ENCODE data around the gene PAPPA2. TPM values are rescaled to one million over a fixed set of nuclear protein-coding genes. Genes with fewer than 3 reads are reported as not detected.

PAPPA2 gene
- total and polyA plus RNA-seq, 2 of the 4 experiments (the other 2 are of a cell fraction), result 0.10 to 0.18 TPM

DNA sequence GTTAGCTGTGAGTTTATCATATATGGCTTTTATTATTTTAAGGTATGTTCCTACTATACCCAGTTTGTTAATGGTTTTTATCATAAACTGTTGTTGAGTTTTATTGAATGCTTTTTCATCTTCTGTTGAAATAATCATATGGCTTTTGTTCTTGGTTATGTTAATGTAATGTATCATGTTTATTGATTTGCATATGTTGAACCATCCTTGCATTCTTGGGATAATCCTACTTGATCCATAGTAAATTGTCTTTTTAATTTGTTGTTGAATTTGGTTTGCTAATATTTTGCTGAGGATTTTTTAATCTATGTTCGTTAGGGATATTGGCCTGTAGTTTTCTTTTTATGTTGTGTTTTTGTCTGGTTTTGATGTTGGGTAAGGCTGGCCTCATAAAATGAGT lies 185.6 kb downstream of the PAPPA2 start:
- dilution Hi-C loops (cut with HindIII; ENCODE audit: low sequenced_read_pairs, unreplicated experiment) (no loop called here), intact Hi-C loops (cut with micrococcal nuclease) (no loop called here), in situ Hi-C loops (cut with MboI; ENCODE audit: low sequenced_read_pairs) (no loop called here)
- WGBS, 2 experiments (ENCODE audit: extremely low coverage in 2 of 2, insufficient read length in 1 of 2), result no CpG with 5 or more reads among the region's 1 CpG
- H3K23ac ChIP-seq (ENCODE audit: low read depth, low read length), result no peak overlapping the region
- no peak for ATAC-seq (ENCODE audit: low read depth)
- no peak overlapping the region for H4K8ac ChIP-seq (ENCODE audit: low read depth in 2 of 2, low read length in 2 of 2)
- H3K14ac ChIP-seq (replicated peaks; ENCODE audit: low read depth, low read length), result no peak overlapping the region
- H3K4ac ChIP-seq (ENCODE audit: low read depth, low read length), result no peak overlapping the region
- H3K36me3 ChIP-seq (ENCODE audit: control insufficient read depth, insufficient read depth, low read length), result no peaks in the 10 kb centered on the region
- no peak overlapping the region for H2BK5ac ChIP-seq (ENCODE audit: low read depth, low read length, poor library complexity, severe bottlenecking)
- H3K4me1 ChIP-seq (ENCODE audit: control insufficient read depth, insufficient read depth, low read length), result no peaks in the 10 kb centered on the region
- no peak overlapping the region for H3K4me3 ChIP-seq (ENCODE audit: insufficient read depth, low read depth, low read length)
- CTCF ChIA-PET, result no interaction called here
- no peak overlapping the region for H3K27ac ChIP-seq (ENCODE audit: insufficient read depth, low read length)
- no TSS peak for BruUV-seq (replicated peaks)
- peaks cover 4% of the 10 kb centered on the region; the same call in 1 of the 2 replicates for H3K9me3 ChIP-seq (ENCODE audit: control insufficient read depth, insufficient read depth, low read length)
- H3K4me2 ChIP-seq (ENCODE audit: low read depth, low read length), result no peak overlapping the region
- H4K5ac ChIP-seq (ENCODE audit: low read depth, low read length), result no peak overlapping the region
- H3K79me1 ChIP-seq (ENCODE audit: low read depth in 1 of 2, low read length in 2 of 2), result no peaks in the 10 kb centered on the region
- TF ChIP-seq RAD21 (IDR thresholded peaks at IDR 0.05; ENCODE audit: low read length) (no peak), CEBPB (IDR thresholded peaks at IDR 0.05; ENCODE audit: low read depth, low read length) (no peak), POLR2A (IDR thresholded peaks at IDR 0.05; ENCODE audit: low read depth, low read length) (no peak), RCOR1 (IDR thresholded peaks at IDR 0.05; ENCODE audit: insufficient replicate concordance, low read length) (no peak), MXI1 (IDR thresholded peaks at IDR 0.05; ENCODE audit: borderline replicate concordance, low read depth, low read length) (no peak), MAZ (IDR thresholded peaks at IDR 0.05; ENCODE audit: borderline replicate concordance, low read depth, low read length) (no peak), ELK1 (IDR thresholded peaks at IDR 0.05; ENCODE audit: borderline replicate concordance, low read depth, low read length) (no peak), MAFK (IDR thresholded peaks at IDR 0.05; ENCODE audit: low read depth, low read length) (no peak), FOS (IDR thresholded peaks at IDR 0.05; ENCODE audit: low read depth, low read length) (no peak), NFE2L2 (IDR thresholded peaks at IDR 0.05; ENCODE audit: low read depth, low read length) (no peak), BHLHE40 (IDR thresholded peaks at IDR 0.05; ENCODE audit: low read depth, low read length) (no peak), SMC3 (IDR thresholded peaks at IDR 0.05; ENCODE audit: low read depth, low read length) (no peak), RFX5 (IDR thresholded peaks at IDR 0.05; ENCODE audit: low read depth, low read length) (no peak), CHD1 (IDR thresholded peaks at IDR 0.05; ENCODE audit: low read depth, low read length) (no peak)
- TF ChIP-seq, protein P1, sequence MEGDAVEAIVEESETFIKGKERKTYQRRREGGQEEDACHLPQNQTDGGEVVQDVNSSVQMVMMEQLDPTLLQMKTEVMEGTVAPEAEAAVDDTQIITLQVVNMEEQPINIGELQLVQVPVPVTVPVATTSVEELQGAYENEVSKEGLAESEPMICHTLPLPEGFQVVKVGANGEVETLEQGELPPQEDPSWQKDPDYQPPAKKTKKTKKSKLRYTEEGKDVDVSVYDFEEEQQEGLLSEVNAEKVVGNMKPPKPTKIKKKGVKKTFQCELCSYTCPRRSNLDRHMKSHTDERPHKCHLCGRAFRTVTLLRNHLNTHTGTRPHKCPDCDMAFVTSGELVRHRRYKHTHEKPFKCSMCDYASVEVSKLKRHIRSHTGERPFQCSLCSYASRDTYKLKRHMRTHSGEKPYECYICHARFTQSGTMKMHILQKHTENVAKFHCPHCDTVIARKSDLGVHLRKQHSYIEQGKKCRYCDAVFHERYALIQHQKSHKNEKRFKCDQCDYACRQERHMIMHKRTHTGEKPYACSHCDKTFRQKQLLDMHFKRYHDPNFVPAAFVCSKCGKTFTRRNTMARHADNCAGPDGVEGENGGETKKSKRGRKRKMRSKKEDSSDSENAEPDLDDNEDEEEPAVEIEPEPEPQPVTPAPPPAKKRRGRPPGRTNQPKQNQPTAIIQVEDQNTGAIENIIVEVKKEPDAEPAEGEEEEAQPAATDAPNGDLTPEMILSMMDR (conservative IDR thresholded peaks at IDR 0.05; ENCODE audit: low read depth, low read length), result no peak
- TF ChIP-seq, protein P2, sequence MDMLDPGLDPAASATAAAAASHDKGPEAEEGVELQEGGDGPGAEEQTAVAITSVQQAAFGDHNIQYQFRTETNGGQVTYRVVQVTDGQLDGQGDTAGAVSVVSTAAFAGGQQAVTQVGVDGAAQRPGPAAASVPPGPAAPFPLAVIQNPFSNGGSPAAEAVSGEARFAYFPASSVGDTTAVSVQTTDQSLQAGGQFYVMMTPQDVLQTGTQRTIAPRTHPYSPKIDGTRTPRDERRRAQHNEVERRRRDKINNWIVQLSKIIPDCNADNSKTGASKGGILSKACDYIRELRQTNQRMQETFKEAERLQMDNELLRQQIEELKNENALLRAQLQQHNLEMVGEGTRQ (IDR thresholded peaks at IDR 0.05; ENCODE audit: low read depth, low read length), result no peak
- H3K9me1 ChIP-seq (ENCODE audit: insufficient read depth, low read length), result no peaks in the 10 kb centered on the region
- H4K91ac ChIP-seq (ENCODE audit: insufficient read depth, low read depth, low read length), result no peak overlapping the region
- no peaks in the 10 kb centered on the region for H4K20me1 ChIP-seq (ENCODE audit: insufficient read depth, low read length)
- no peak overlapping the region for H3K18ac ChIP-seq (ENCODE audit: low read depth, low read length)
- POLR2A ChIA-PET (ENCODE audit: unreplicated experiment), result no interaction called here
- H3K56ac ChIP-seq (ENCODE audit: extremely low read depth, insufficient read depth, low read length), result no peak overlapping the region
- H2BK20ac ChIP-seq (ENCODE audit: low read depth, low read length), result no peak overlapping the region
- no peak for DNase-seq
- H2BK15ac ChIP-seq (ENCODE audit: low read depth, low read length), result no peak overlapping the region
- H2BK120ac ChIP-seq (ENCODE audit: low read depth, low read length), result no peak overlapping the region
- H2AFZ ChIP-seq (replicated peaks; ENCODE audit: low read length, poor library complexity), result no peak overlapping the region
- no peak overlapping the region for H2AK9ac ChIP-seq (replicated peaks; ENCODE audit: low read depth, low read length, poor library complexity)
- H3K9ac ChIP-seq (ENCODE audit: low read depth, low read length), result no peak overlapping the region
- H3K27me3 ChIP-seq (ENCODE audit: control insufficient read depth, insufficient read depth, low read length), result no peaks in the 10 kb centered on the region
- H2AK5ac ChIP-seq (ENCODE audit: low read depth, low read length), result no peak overlapping the region
